HG03354 (cell line): ENCODE results near the gene BCL7B.
"Not testable (repeated sequence)": the region's sequence is repeated elsewhere in the genome, so short reads cannot be mapped to it uniquely, and the experiment has no call there.

Experiments used
- ATAC-seq: cut with Tn5 transposase; IDR thresholded peaks from one replicate; pipeline ENCODE4 v1.9.1; 2021; ENCODE audit warnings: mild to moderate bottlenecking; ENCODE audit not compliant: unreplicated experiment, poor library complexity, severe bottlenecking

The BCL7B gene

GRCh38 chr7:73557397-73558257 lies at the start of gene BCL7B:
Gene BCL7B (minus strand): TSS chr7:73557690. CDS start chr7:73557578, 112 bp downstream.
- peak; percentile 60 for ATAC-seq

GRCh38 chr7:73605601-73606220 lies 48.2 kb upstream of the BCL7B start:
- no peak for ATAC-seq

GRCh38 chr7:73602721-73603651 lies 45.5 kb upstream of the BCL7B start:
- ATAC-seq: no peak

- no peak for ATAC-seq
These were observed 42.4 kb upstream of the BCL7B start for GRCh38 chr7:73599916-73600315.

- ATAC-seq: no peak
These were observed 41.8 kb upstream of the BCL7B start for GRCh38 chr7:73599151-73599882.

GRCh38 chr7:73597978-73598782 lies 40.7 kb upstream of the BCL7B start:
- no peak for ATAC-seq

- ATAC-seq: no peak
These were observed 38.9 kb upstream of the BCL7B start for GRCh38 chr7:73596191-73597065.

- no peak for ATAC-seq
These were observed 37.9 kb upstream of the BCL7B start for GRCh38 chr7:73595358-73595757.

GRCh38 chr7:73593207-73594045 lies 35.9 kb upstream of the BCL7B start:
- no peak for ATAC-seq

- no peak for ATAC-seq
These were observed 29.4 kb upstream of the BCL7B start for GRCh38 chr7:73586911-73587310.

GRCh38 chr7:73585196-73585595 lies 27.7 kb upstream of the BCL7B start:
- ATAC-seq: no peak

- ATAC-seq: no peak
These were observed 25.2 kb upstream of the BCL7B start for GRCh38 chr7:73582664-73583202.

GRCh38 chr7:73581006-73581405 lies 23.5 kb upstream of the BCL7B start:
- not testable (repeated sequence) for ATAC-seq

GRCh38 chr7:73578342-73579128 lies 21.0 kb upstream of the BCL7B start, which contains the start of gene TBL2:
Gene TBL2 (minus strand): TSS chr7:73578579. CDS start chr7:73578549, 30 bp downstream.
- ATAC-seq: peak; percentile 94

- peak; percentile 26 for ATAC-seq
These were observed 20.3 kb upstream of the BCL7B start for GRCh38 chr7:73577627-73578341.
